GM23338 (cell line): ENCODE results near the gene CAMTA1. TPM values are rescaled to one million over a fixed set of nuclear protein-coding genes. Genes with fewer than 3 reads are reported as not detected.

ENCODE experiments used
- EZH2 ChIP-seq: fragments of 200-600 bp; sonication (generic); IDR thresholded peaks from one replicate; pipeline ENCODE4 v1.8.0; 2017; ENCODE audit warnings: antibody characterized with exemption, mild to moderate bottlenecking, low read depth; ENCODE audit not compliant: unreplicated experiment
- ZNF114 ChIP-seq: fragments of 250-450 bp; sonication (Bioruptor Pico); IDR thresholded peaks from 2 replicates; pipeline ENCODE4 v1.5.0; 2020; ENCODE audit warnings: mild to moderate bottlenecking, moderate library complexity
- ZNF331 ChIP-seq: fragments of 250-450 bp; sonication (Bioruptor Pico); IDR thresholded peaks from 2 replicates; pipeline ENCODE4 v1.5.0; 2020; ENCODE audit warnings: low read depth, mild to moderate bottlenecking, moderate library complexity
- ZNF462 ChIP-seq: fragments of 250-450 bp; sonication (Bioruptor Pico); IDR thresholded peaks from 2 replicates; pipeline ENCODE4 v1.5.0; 2020; ENCODE audit warnings: mild to moderate bottlenecking, moderate library complexity
- polyA plus RNA-seq: library from polyadenylated mRNA; unstranded; fragments of >200 nt; fragmentation: Nextera tagmentation; extraction: Ambion mirVana; gene quantifications from 2 replicates; pipeline ENCODE4 v1.2.1, GENCODE V29; 2016
- total RNA-seq: library from RNA; depleted of rRNA; stranded (reverse); fragments of >200 nt; shearing (Covaris generic); gene quantifications from 2 replicates; pipeline ENCODE4 v1.2.3, GENCODE V29; 2014
- TF ChIP-seq, protein P1 (sequence below): IDR thresholded peaks from 2 replicates; pipeline ENCODE4 v1.6.1; 2016; ENCODE audit warnings: antibody characterized with exemption
- TF ChIP-seq, protein P2 (sequence below), 2 experiments: fragments of 200-600 bp in 1 of 2; sonication (generic) in 1 of 2; conservative IDR thresholded peaks; 2 replicates each; pipeline versions ENCODE4 v1.5.1 to v1.6.1; 2016 to 2017; ENCODE audit warnings: antibody characterized with exemption in 2 of 2, low read depth in 2 of 2, mild to moderate bottlenecking in 2 of 2, moderate library complexity in 1 of 2

Gene CAMTA1
- total and polyA plus RNA-seq, 2 experiments from 2014 or later: 115 to 519 TPM

GRCh38 chr1:7248549-7249199 is 463.4 kb downstream of the CAMTA1 start (continued):
- TF ChIP-seq ZNF462: no peak
- TF ChIP-seq, protein P1, sequence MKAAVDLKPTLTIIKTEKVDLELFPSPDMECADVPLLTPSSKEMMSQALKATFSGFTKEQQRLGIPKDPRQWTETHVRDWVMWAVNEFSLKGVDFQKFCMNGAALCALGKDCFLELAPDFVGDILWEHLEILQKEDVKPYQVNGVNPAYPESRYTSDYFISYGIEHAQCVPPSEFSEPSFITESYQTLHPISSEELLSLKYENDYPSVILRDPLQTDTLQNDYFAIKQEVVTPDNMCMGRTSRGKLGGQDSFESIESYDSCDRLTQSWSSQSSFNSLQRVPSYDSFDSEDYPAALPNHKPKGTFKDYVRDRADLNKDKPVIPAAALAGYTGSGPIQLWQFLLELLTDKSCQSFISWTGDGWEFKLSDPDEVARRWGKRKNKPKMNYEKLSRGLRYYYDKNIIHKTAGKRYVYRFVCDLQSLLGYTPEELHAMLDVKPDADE: no peak
- TF ChIP-seq ZNF114 (CRISPR knock-in tag): no peak
- TF ChIP-seq ZNF331 (CRISPR knock-in tag): no peak
- TF ChIP-seq EZH2: no peak
- TF ChIP-seq, protein P2, sequence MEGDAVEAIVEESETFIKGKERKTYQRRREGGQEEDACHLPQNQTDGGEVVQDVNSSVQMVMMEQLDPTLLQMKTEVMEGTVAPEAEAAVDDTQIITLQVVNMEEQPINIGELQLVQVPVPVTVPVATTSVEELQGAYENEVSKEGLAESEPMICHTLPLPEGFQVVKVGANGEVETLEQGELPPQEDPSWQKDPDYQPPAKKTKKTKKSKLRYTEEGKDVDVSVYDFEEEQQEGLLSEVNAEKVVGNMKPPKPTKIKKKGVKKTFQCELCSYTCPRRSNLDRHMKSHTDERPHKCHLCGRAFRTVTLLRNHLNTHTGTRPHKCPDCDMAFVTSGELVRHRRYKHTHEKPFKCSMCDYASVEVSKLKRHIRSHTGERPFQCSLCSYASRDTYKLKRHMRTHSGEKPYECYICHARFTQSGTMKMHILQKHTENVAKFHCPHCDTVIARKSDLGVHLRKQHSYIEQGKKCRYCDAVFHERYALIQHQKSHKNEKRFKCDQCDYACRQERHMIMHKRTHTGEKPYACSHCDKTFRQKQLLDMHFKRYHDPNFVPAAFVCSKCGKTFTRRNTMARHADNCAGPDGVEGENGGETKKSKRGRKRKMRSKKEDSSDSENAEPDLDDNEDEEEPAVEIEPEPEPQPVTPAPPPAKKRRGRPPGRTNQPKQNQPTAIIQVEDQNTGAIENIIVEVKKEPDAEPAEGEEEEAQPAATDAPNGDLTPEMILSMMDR (conservative IDR thresholded peaks at IDR 0.05; ENCODE audit: low read depth in 2 of 2): no peak
